ENCODE data around the gene FOXF2. TPM values are rescaled to one million over a fixed set of nuclear protein-coding genes. Genes with fewer than 3 reads are reported as not detected.

The FOXF2 gene
- total and polyA plus RNA-seq, 2 of the 4 experiments (the other 2 are of a cell fraction) = 2.5 to 16.3 TPM

- Histone ChIP-seq H2AK5ac (ENCODE audit: low read depth, low read length) (no peak overlapping the region), H3K27ac (ENCODE audit: insufficient read depth, low read length) (no peak overlapping the region), H3K9ac (ENCODE audit: low read depth, low read length) (no peak overlapping the region), H4K20me1 (ENCODE audit: insufficient read depth, low read length) (no peaks in the 10 kb centered on the region), H2AFZ (replicated peaks; ENCODE audit: low read length, poor library complexity) (no peak overlapping the region), H3K23ac (ENCODE audit: low read depth, low read length) (no peak overlapping the region), H4K91ac (ENCODE audit: insufficient read depth, low read depth, low read length) (no peak overlapping the region), H3K18ac (ENCODE audit: low read depth, low read length) (no peak overlapping the region), H3K4me2 (ENCODE audit: low read depth, low read length) (no peak overlapping the region), H3K4me1 (ENCODE audit: control insufficient read depth, insufficient read depth, low read length) (0 out of 2 replicates have a peak, but pooled peaks cover 2% of the 10 kb centered on the region), H3K27me3 (ENCODE audit: control insufficient read depth, insufficient read depth, low read length) (peaks cover 59% of the 10 kb centered on the region), H3K56ac (ENCODE audit: extremely low read depth, insufficient read depth, low read length) (no peak overlapping the region), H3K14ac (replicated peaks; ENCODE audit: low read depth, low read length) (no peak overlapping the region), H2BK15ac (ENCODE audit: low read depth, low read length) (no peak overlapping the region), H4K5ac (ENCODE audit: low read depth, low read length) (no peak overlapping the region), H2BK20ac (ENCODE audit: low read depth, low read length) (no peak overlapping the region), H3K36me3 (ENCODE audit: control insufficient read depth, insufficient read depth, low read length) (no peaks in the 10 kb centered on the region), H2BK120ac (ENCODE audit: low read depth, low read length) (no peak overlapping the region), H3K79me1 (ENCODE audit: low read depth in 1 of 2, low read length in 2 of 2) (no peaks in the 10 kb centered on the region), H3K4me3 (ENCODE audit: insufficient read depth, low read depth, low read length) (no peak overlapping the region), H3K9me3 (ENCODE audit: control insufficient read depth, insufficient read depth, low read length) (peaks cover 8% of the 10 kb centered on the region; the same call in 1 of the 2 replicates), H3K4ac (ENCODE audit: low read depth, low read length) (no peak overlapping the region), H3K9me1 (ENCODE audit: insufficient read depth, low read length) (no peaks in the 10 kb centered on the region), H2AK9ac (replicated peaks; ENCODE audit: low read depth, low read length, poor library complexity) (no peak overlapping the region), H4K8ac (ENCODE audit: low read depth in 2 of 2, low read length in 2 of 2) (no peak overlapping the region), H2BK5ac (ENCODE audit: low read depth, low read length, poor library complexity, severe bottlenecking) (no peak overlapping the region)
- no TSS peak for BruUV-seq (replicated peaks)
- intact Hi-C loops (cut with micrococcal nuclease) (no loop called here), dilution Hi-C loops (cut with HindIII; ENCODE audit: low sequenced_read_pairs, unreplicated experiment) (no loop called here), in situ Hi-C loops (cut with MboI; ENCODE audit: low sequenced_read_pairs) (loop anchor here (25.0 kb wide), 1 partner anchor 464 kb away; no protein-coding TSS in a partner anchor)
- DNase-seq (no peak), ATAC-seq (ENCODE audit: low read depth) (no peak)
- no peak for TF ChIP-seq CHD1 (IDR thresholded peaks at IDR 0.05; ENCODE audit: low read depth, low read length)
- no peak for TF ChIP-seq MAFK (IDR thresholded peaks at IDR 0.05; ENCODE audit: low read depth, low read length)
- no peak for TF ChIP-seq USF2 (IDR thresholded peaks at IDR 0.05; ENCODE audit: low read depth, low read length)
- TF ChIP-seq RAD21 (IDR thresholded peaks at IDR 0.05; ENCODE audit: low read length) = no peak
- no peak for TF ChIP-seq RFX5 (IDR thresholded peaks at IDR 0.05; ENCODE audit: low read depth, low read length)
- TF ChIP-seq POLR2A (IDR thresholded peaks at IDR 0.05; ENCODE audit: low read depth, low read length) = no peak
- no peak for TF ChIP-seq BHLHE40 (IDR thresholded peaks at IDR 0.05; ENCODE audit: low read depth, low read length)
- no peak for TF ChIP-seq ELK1 (IDR thresholded peaks at IDR 0.05; ENCODE audit: borderline replicate concordance, low read depth, low read length)
- no peak for TF ChIP-seq RCOR1 (IDR thresholded peaks at IDR 0.05; ENCODE audit: insufficient replicate concordance, low read length)
- no peak for TF ChIP-seq MXI1 (IDR thresholded peaks at IDR 0.05; ENCODE audit: borderline replicate concordance, low read depth, low read length)
- TF ChIP-seq NFE2L2 (IDR thresholded peaks at IDR 0.05; ENCODE audit: low read depth, low read length) = no peak
- no peak for TF ChIP-seq FOS (IDR thresholded peaks at IDR 0.05; ENCODE audit: low read depth, low read length)
- no peak for TF ChIP-seq SMC3 (IDR thresholded peaks at IDR 0.05; ENCODE audit: low read depth, low read length)
- TF ChIP-seq MAZ (IDR thresholded peaks at IDR 0.05; ENCODE audit: borderline replicate concordance, low read depth, low read length) = no peak
- no peak for TF ChIP-seq CTCF (conservative IDR thresholded peaks at IDR 0.05; ENCODE audit: low read depth, low read length)
- TF ChIP-seq CEBPB (IDR thresholded peaks at IDR 0.05; ENCODE audit: low read depth, low read length) = no peak
- ChIA-PET CTCF (no interaction called here), POLR2A (ENCODE audit: unreplicated experiment) (no interaction called here)
- WGBS, 2 experiments (ENCODE audit: extremely low coverage in 2 of 2, insufficient read length in 1 of 2) = 80% methylated on average over 2 of the region's 5 CpGs; no CpG with 5 or more reads in 1 of the 2 experiments
These were observed 12.7 kb upstream of the FOXF2 start for GRCh38 chr6:1376653-1377052.

All from IMR-90 (cell line).